IMR-90 (cell line): ENCODE data around the gene DDX41. TPM values are rescaled to one million over a fixed set of nuclear protein-coding genes. Genes with fewer than 3 reads are reported as not detected.

ENCODE experiments used
- ATAC-seq: fragments of 200-7000 bp; cut with Tn5 transposase; 2 replicates; pipeline ENCODE4 v1.9.1; 2020; ENCODE audit warnings: low read depth, mild to moderate bottlenecking, moderate library complexity
- BruUV-seq: library from RNA; stranded (reverse); fragments of 400-500 nt; replicated peaks from 2 replicates; lab custom pipeline; 2021; lab: Mats Ljungman, UMichigan
- CTCF ChIA-PET: fragments of 300-600 bp; formaldehyde crosslinking; extraction: SDS; loops from one replicate; lab custom pipeline; 2021; ENCODE audit warnings: antibody characterized with exemption; lab: Yijun Ruan, JAX
- POLR2A ChIA-PET: fragments of 300-600 bp; sonication (Branson Sonifier 250); formaldehyde crosslinking; loops from one replicate; lab custom pipeline; 2022; ENCODE audit warnings: antibody characterized with exemption; ENCODE audit not compliant: unreplicated experiment; lab: Charles Lee
- DNase-seq: peaks from one replicate; pipeline ENCODE4 v3.0.0; 2013
- H2AFZ ChIP-seq: replicated peaks from 2 replicates; pipeline ENCODE3; 2013; ENCODE audit warnings: low read length, mild to moderate bottlenecking; ENCODE audit not compliant: poor library complexity
- H2AK5ac ChIP-seq: 2 replicates; pipeline ENCODE4 v1.6.1; 2013; ENCODE audit warnings: low read depth, low read length, inconsistent platforms
- H2AK9ac ChIP-seq: replicated peaks from 2 replicates; pipeline ENCODE3; 2013; ENCODE audit warnings: mild to moderate bottlenecking, low read depth, low read length, moderate library complexity; ENCODE audit not compliant: poor library complexity
- H2BK120ac ChIP-seq: 2 replicates; pipeline ENCODE4 v1.6.1; 2013; ENCODE audit warnings: low read depth, low read length, inconsistent platforms
- H2BK15ac ChIP-seq: 3 replicates; pipeline ENCODE4 v1.6.1; 2013; ENCODE audit warnings: low read depth, low read length, inconsistent platforms
- H2BK20ac ChIP-seq: 2 replicates; pipeline ENCODE4 v1.6.1; 2013; ENCODE audit warnings: low read depth, mild to moderate bottlenecking, inconsistent platforms, low read length, moderate library complexity
- H2BK5ac ChIP-seq: 2 replicates; pipeline ENCODE4 v1.6.1; 2013; ENCODE audit warnings: mild to moderate bottlenecking, low read depth, low read length, inconsistent platforms; ENCODE audit not compliant: poor library complexity, severe bottlenecking
- H3K14ac ChIP-seq: replicated peaks from 2 replicates; pipeline ENCODE4 v1.6.1; 2013; ENCODE audit warnings: low read depth, low read length, inconsistent platforms
- H3K18ac ChIP-seq: 2 replicates; pipeline ENCODE4 v1.6.1; 2013; ENCODE audit warnings: low read depth, low read length, control low read depth
- H3K23ac ChIP-seq: 2 replicates; pipeline ENCODE4 v1.6.1; 2013; ENCODE audit warnings: low read depth, low read length, inconsistent platforms
- H3K27ac ChIP-seq: 2 replicates; pipeline ENCODE4 v1.5.1; 2013; ENCODE audit warnings: mild to moderate bottlenecking, control low read depth, low read length; ENCODE audit not compliant: insufficient read depth
- H3K27me3 ChIP-seq: 2 replicates; pipeline ENCODE4 v1.6.1; 2013; ENCODE audit warnings: low read length; ENCODE audit not compliant: control insufficient read depth, insufficient read depth
- H3K36me3 ChIP-seq: 2 replicates; pipeline ENCODE4 v1.6.1; 2013; ENCODE audit warnings: low read length, mixed read lengths; ENCODE audit not compliant: control insufficient read depth, insufficient read depth
- H3K4ac ChIP-seq: 2 replicates; pipeline ENCODE4 v1.6.1; 2013; ENCODE audit warnings: low read depth, low read length, inconsistent platforms
- H3K4me1 ChIP-seq: 2 replicates; pipeline ENCODE4 v1.6.1; 2013; ENCODE audit warnings: low read length, mixed read lengths; ENCODE audit not compliant: control insufficient read depth, insufficient read depth
- H3K4me2 ChIP-seq: 2 replicates; pipeline ENCODE4 v1.6.1; 2013; ENCODE audit warnings: low read depth, mild to moderate bottlenecking, control low read depth, low read length, moderate library complexity
- H3K4me3 ChIP-seq: 2 replicates; pipeline ENCODE4 v1.5.1; 2013; ENCODE audit warnings: low read depth, mild to moderate bottlenecking, control low read depth, low read length, moderate library complexity; ENCODE audit not compliant: insufficient read depth
- H3K56ac ChIP-seq: 2 replicates; pipeline ENCODE4 v1.6.1; 2013; ENCODE audit warnings: low read length, inconsistent platforms; ENCODE audit not compliant: insufficient read depth; ENCODE audit errors: extremely low read depth
- H3K79me1 ChIP-seq, 2 experiments: 2 replicates each; pipeline ENCODE4 v1.6.1; 2013; ENCODE audit warnings: low read length in 2 of 2, inconsistent platforms in 1 of 2, low read depth in 1 of 2
- H3K9ac ChIP-seq: 2 replicates; pipeline ENCODE4 v1.6.1; 2013; ENCODE audit warnings: low read depth, low read length, control low read depth
- H3K9me1 ChIP-seq: 2 replicates; pipeline ENCODE4 v1.6.1; 2013; ENCODE audit warnings: low read length, inconsistent platforms; ENCODE audit not compliant: insufficient read depth
- H3K9me3 ChIP-seq: 2 replicates; pipeline ENCODE4 v1.6.1; 2013; ENCODE audit warnings: low read length; ENCODE audit not compliant: control insufficient read depth, insufficient read depth
- H4K20me1 ChIP-seq: 2 replicates; pipeline ENCODE4 v1.6.1; 2013; ENCODE audit warnings: low read length, inconsistent platforms; ENCODE audit not compliant: insufficient read depth
- H4K5ac ChIP-seq: 2 replicates; pipeline ENCODE4 v1.6.1; 2013; ENCODE audit warnings: mild to moderate bottlenecking, low read depth, low read length, control low read depth
- H4K8ac ChIP-seq, 2 experiments: 2 replicates each; pipeline ENCODE4 v1.6.1; 2013; ENCODE audit warnings: low read depth in 2 of 2, low read length in 2 of 2, control low read depth in 1 of 2, inconsistent platforms in 1 of 2
- H4K91ac ChIP-seq: 2 replicates; pipeline ENCODE4 v1.6.1; 2013; ENCODE audit warnings: low read depth, low read length, inconsistent platforms; ENCODE audit not compliant: insufficient read depth
- BHLHE40 ChIP-seq: fragments of 150-350 bp; IDR thresholded peaks from 2 replicates; pipeline ENCODE4 v1.6.1; 2016; ENCODE audit warnings: mild to moderate bottlenecking, low read depth, low read length
- CHD1 ChIP-seq: IDR thresholded peaks from 2 replicates; pipeline ENCODE4 v1.6.1; 2012; ENCODE audit warnings: low read depth, low read length, improper control_type of control experiment
- FOS ChIP-seq: fragments of 150-350 bp; IDR thresholded peaks from 2 replicates; pipeline ENCODE4 v1.6.1; 2016; ENCODE audit warnings: low read depth, low read length
- MAFK ChIP-seq: IDR thresholded peaks from 2 replicates; pipeline ENCODE4 v1.6.1; 2012; ENCODE audit warnings: low read depth, low read length, improper control_type of control experiment
- MAZ ChIP-seq: IDR thresholded peaks from 2 replicates; pipeline ENCODE4 v1.6.1; 2012; ENCODE audit warnings: low read depth, mild to moderate bottlenecking, low read length, improper control_type of control experiment, moderate library complexity, borderline replicate concordance
- MXI1 ChIP-seq: IDR thresholded peaks from 2 replicates; pipeline ENCODE4 v1.6.1; 2012; ENCODE audit warnings: low read depth, mild to moderate bottlenecking, low read length, moderate library complexity, borderline replicate concordance
- NFE2L2 ChIP-seq: fragments of 150-350 bp; IDR thresholded peaks from 2 replicates; pipeline ENCODE4 v1.6.1; 2016; ENCODE audit warnings: low read depth, mild to moderate bottlenecking, low read length
- RAD21 ChIP-seq: IDR thresholded peaks from 2 replicates; pipeline ENCODE4 v1.6.1; 2012; ENCODE audit warnings: low read length, improper control_type of control experiment
- RCOR1 ChIP-seq: IDR thresholded peaks from 2 replicates; pipeline ENCODE4 v1.6.1; 2012; ENCODE audit warnings: mild to moderate bottlenecking, low read length, improper control_type of control experiment; ENCODE audit not compliant: insufficient replicate concordance
- RFX5 ChIP-seq: IDR thresholded peaks from 2 replicates; pipeline ENCODE4 v1.8.0; 2012; ENCODE audit warnings: low read depth, mild to moderate bottlenecking, low read length, moderate library complexity
- SMC3 ChIP-seq: fragments of 150-350 bp; IDR thresholded peaks from 2 replicates; pipeline ENCODE4 v1.6.1; 2016; ENCODE audit warnings: low read depth, mild to moderate bottlenecking, antibody characterized with exemption, low read length, moderate library complexity
- WGBS, 2 experiments: methylation state at CpG; one replicate each; pipeline versions ENCODE4 v1.1.5 to v1.1.7; 2013; ENCODE audit warnings: missing lambda C conversion rate in 2 of 2; ENCODE audit not compliant: insufficient read length in 1 of 2; ENCODE audit errors: extremely low coverage in 2 of 2; 5-methylcytosine and 5-hydroxymethylcytosine counted together
- dilution Hi-C: fragments of 300-500 bp; cut with HindIII; formaldehyde crosslinking; loops from one replicate; pipeline ENCODE4 v1.14.3; 2018; ENCODE audit warnings: low sequenced_read_pairs; ENCODE audit not compliant: unreplicated experiment
- in situ Hi-C: fragments of 300-500 bp; cut with MboI; formaldehyde crosslinking; loops from 3 replicates; pipeline ENCODE4 v1.14.3; 2019; ENCODE audit warnings: low sequenced_read_pairs, inconsistent platforms, mixed read lengths
- intact Hi-C: fragments of 100-400 bp; cut with micrococcal nuclease; formaldehyde crosslinking; loops from 2 replicates; pipeline ENCODE4 v1.10.0; 2022
- polyA plus RNA-seq, 3 experiments: library from polyadenylated mRNA; depleted of rRNA; stranded (reverse); fragments of >200 nt; gene quantifications; 2 replicates each; pipeline ENCODE4 v1.2.3, GENCODE V29; 2012; ENCODE audit warnings: low replicate concordance in 1 of 3
- total RNA-seq: library from RNA; depleted of rRNA; stranded (reverse); fragments of >200 nt; gene quantifications from 2 replicates; pipeline ENCODE4 v1.2.3, GENCODE V29; 2012
- TF ChIP-seq, protein P1 (sequence below): fragments of 150-350 bp; IDR thresholded peaks from 2 replicates; pipeline ENCODE4 v1.6.1; 2016; ENCODE audit warnings: low read depth, mild to moderate bottlenecking, low read length, moderate library complexity, borderline replicate concordance
- TF ChIP-seq, protein P2 (sequence below): conservative IDR thresholded peaks from 2 replicates; pipeline ENCODE4 v1.5.1; 2012; ENCODE audit warnings: mild to moderate bottlenecking, low read depth, low read length, improper control_type of control experiment
- TF ChIP-seq, protein P3 (sequence below): fragments of 150-350 bp; IDR thresholded peaks from 2 replicates; pipeline ENCODE4 v1.6.1; 2017; ENCODE audit warnings: mild to moderate bottlenecking, antibody characterized with exemption, low read length, low read depth

Gene DDX41
- total and polyA plus RNA-seq, 2 of the 4 experiments (the other 2 are of a cell fraction) = 130 to 170 TPM

DNA sequence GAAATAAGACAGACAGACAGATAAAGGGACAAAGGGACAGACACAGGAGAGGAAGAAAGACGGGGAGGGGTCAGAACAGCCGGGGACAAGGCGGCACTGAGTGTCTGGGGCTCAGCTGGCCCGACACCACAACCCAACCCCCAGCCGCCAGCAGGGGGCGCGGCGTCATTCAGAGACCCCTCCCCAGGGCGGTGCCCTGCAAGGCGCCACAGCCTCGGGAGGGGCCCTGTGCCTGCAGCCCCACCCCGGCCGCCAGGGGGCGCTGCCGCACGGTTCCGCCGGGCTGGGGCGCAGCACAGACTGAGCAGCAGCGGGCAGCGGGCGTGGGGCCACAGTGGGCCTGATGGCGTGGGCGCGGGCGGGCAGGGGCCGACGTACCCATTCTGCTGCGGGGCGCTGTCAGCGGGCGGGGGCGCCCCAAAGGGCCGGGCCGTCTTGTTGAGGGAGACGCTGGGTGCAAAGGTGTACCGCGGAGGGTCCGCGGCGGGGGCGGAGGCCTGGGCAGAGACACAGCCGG is 25.3 kb downstream of the DDX41 start:
- Histone ChIP-seq H2AFZ (no peak overlapping the region), H3K9me3 (no peaks in the 10 kb centered on the region), H4K8ac (no peak overlapping the region), H3K4me2 (no peak overlapping the region), H3K56ac (no peak overlapping the region), H2AK5ac (no peak overlapping the region), H3K9ac (no peak overlapping the region), H3K36me3 (peaks cover 81% of the 10 kb centered on the region), H3K9me1 (peaks cover 9% of the 10 kb centered on the region), H3K27ac (no peak overlapping the region), H2BK120ac (no peak overlapping the region), H4K91ac (no peak overlapping the region), H3K23ac (no peak overlapping the region), H3K4me3 (no peak overlapping the region), H3K27me3 (no peaks in the 10 kb centered on the region), H4K5ac (no peak overlapping the region), H3K18ac (no peak overlapping the region), H3K79me1 (peaks cover 37 to 82% of the 10 kb centered on the region in 2 experiments), H3K4ac (no peak overlapping the region), H4K20me1 (peaks cover 95% of the 10 kb centered on the region), H2AK9ac (peak overlapping the region; percentile 82), H2BK15ac (no peak overlapping the region), H3K14ac (no peak overlapping the region), H3K4me1 (peaks cover 25% of the 10 kb centered on the region), H2BK5ac (no peak overlapping the region), H2BK20ac (no peak overlapping the region)
- in situ Hi-C loops = no loop called here
- ChIA-PET POLR2A (interaction anchor here (0.6 kb wide), 1 partner anchor 39 kb away, joined by 3 read pairs; no protein-coding TSS in a partner anchor), CTCF (no interaction called here)
- DNase-seq (no peak), ATAC-seq (peak; percentile 2; the same call in 1 of the 2 replicates)
- BruUV-seq = no TSS peak
- no peak for TF ChIP-seq RCOR1
- no peak for TF ChIP-seq MXI1
- TF ChIP-seq MAFK = no peak
- TF ChIP-seq, protein P1, sequence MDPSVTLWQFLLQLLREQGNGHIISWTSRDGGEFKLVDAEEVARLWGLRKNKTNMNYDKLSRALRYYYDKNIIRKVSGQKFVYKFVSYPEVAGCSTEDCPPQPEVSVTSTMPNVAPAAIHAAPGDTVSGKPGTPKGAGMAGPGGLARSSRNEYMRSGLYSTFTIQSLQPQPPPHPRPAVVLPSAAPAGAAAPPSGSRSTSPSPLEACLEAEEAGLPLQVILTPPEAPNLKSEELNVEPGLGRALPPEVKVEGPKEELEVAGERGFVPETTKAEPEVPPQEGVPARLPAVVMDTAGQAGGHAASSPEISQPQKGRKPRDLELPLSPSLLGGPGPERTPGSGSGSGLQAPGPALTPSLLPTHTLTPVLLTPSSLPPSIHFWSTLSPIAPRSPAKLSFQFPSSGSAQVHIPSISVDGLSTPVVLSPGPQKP = no peak
- no peak for TF ChIP-seq FOS
- TF ChIP-seq NFE2L2 = no peak
- TF ChIP-seq RAD21 = peak; percentile 55
- TF ChIP-seq MAZ = peak; percentile 78
- TF ChIP-seq, protein P2, sequence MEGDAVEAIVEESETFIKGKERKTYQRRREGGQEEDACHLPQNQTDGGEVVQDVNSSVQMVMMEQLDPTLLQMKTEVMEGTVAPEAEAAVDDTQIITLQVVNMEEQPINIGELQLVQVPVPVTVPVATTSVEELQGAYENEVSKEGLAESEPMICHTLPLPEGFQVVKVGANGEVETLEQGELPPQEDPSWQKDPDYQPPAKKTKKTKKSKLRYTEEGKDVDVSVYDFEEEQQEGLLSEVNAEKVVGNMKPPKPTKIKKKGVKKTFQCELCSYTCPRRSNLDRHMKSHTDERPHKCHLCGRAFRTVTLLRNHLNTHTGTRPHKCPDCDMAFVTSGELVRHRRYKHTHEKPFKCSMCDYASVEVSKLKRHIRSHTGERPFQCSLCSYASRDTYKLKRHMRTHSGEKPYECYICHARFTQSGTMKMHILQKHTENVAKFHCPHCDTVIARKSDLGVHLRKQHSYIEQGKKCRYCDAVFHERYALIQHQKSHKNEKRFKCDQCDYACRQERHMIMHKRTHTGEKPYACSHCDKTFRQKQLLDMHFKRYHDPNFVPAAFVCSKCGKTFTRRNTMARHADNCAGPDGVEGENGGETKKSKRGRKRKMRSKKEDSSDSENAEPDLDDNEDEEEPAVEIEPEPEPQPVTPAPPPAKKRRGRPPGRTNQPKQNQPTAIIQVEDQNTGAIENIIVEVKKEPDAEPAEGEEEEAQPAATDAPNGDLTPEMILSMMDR = peak; percentile 84
- no peak for TF ChIP-seq CHD1
- TF ChIP-seq BHLHE40 = no peak
- TF ChIP-seq, protein P3, sequence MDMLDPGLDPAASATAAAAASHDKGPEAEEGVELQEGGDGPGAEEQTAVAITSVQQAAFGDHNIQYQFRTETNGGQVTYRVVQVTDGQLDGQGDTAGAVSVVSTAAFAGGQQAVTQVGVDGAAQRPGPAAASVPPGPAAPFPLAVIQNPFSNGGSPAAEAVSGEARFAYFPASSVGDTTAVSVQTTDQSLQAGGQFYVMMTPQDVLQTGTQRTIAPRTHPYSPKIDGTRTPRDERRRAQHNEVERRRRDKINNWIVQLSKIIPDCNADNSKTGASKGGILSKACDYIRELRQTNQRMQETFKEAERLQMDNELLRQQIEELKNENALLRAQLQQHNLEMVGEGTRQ = no peak
- no peak for TF ChIP-seq RFX5
- peak; percentile 58 for TF ChIP-seq SMC3
- dilution Hi-C loops = no loop called here
- 77% methylated on average over 13 of the region's 43 CpGs; no CpG with 5 or more reads in 1 of the 2 experiments for WGBS, 2 experiments
- intact Hi-C loops = no loop called here
